Mesothelial cell of epicardium (in vitro differentiated cells): Measurements from ENCODE around the gene PARVA. TPM values are rescaled to one million over a fixed set of nuclear protein-coding genes. Genes with fewer than 3 reads are reported as not detected.

ENCODE experiments used
- DNase-seq, 2 experiments: peaks; one replicate each; pipeline ENCODE4 v3.0.0; 2021; ENCODE audit warnings: low spot score in 2 of 2; ENCODE audit not compliant: unreplicated experiment in 2 of 2
- H3K27ac Mint-ChIP-seq: 2 replicates; pipeline ENCODE4 v1.8.0; 2021; ENCODE audit warnings: mixed read lengths
- H3K27me3 Mint-ChIP-seq: 2 replicates; pipeline ENCODE4 v1.8.0; 2021; ENCODE audit warnings: low read depth, mixed read lengths
- H3K36me3 Mint-ChIP-seq: 2 replicates; pipeline ENCODE4 v1.8.0; 2021; ENCODE audit warnings: mixed read lengths
- H3K4me1 Mint-ChIP-seq: 2 replicates; pipeline ENCODE4 v1.8.0; 2021; ENCODE audit warnings: mixed read lengths
- H3K4me3 Mint-ChIP-seq: 2 replicates; pipeline ENCODE4 v1.8.0; 2021; ENCODE audit warnings: mild to moderate bottlenecking, moderate library complexity, mixed read lengths
- H3K9me3 Mint-ChIP-seq: 2 replicates; pipeline ENCODE4 v1.8.0; 2021; ENCODE audit warnings: mixed read lengths
- total RNA-seq: library from RNA; stranded (reverse); gene quantifications from 3 replicates; pipeline ENCODE4 v1.2.1, GENCODE V29; 2021
- TF ChIP-seq, protein P1 (sequence below): fragments of 200-600 bp; sonication (generic); IDR thresholded peaks from one replicate; pipeline ENCODE4 v1.5.0; 2021; ENCODE audit warnings: antibody characterized with exemption; ENCODE audit not compliant: unreplicated experiment

The PARVA gene
- total RNA-seq, 1 donor from 2014 or later, result 77.1 TPM

DNA sequence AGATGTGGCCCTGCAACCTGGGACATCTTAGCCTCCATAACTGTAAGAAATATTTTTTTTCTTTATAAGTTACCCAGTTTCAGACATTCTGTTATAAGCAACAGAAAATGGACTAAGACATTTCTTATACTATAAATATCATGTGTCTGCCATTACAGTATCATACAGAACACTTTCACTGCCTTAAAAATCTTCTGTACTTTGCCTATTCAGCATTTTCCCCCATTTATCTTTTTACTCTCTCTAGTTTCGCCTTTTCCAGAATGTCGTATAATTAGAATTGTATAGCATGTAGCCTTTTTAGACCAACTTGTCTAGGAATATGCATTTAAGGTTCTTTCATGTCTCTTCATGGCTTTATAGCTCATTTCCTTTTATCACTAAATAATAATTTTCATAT is 88.0 kb downstream of the PARVA start:
- Mint-ChIP-seq H3K4me1 (peaks cover 16% of the 10 kb centered on the region), H3K4me3 (no peak overlapping the region), H3K9me3 (peaks cover 30% of the 10 kb centered on the region), H3K36me3 (peaks cover 23% of the 10 kb centered on the region), H3K27ac (no peak overlapping the region), H3K27me3 (no peaks in the 10 kb centered on the region)
- TF ChIP-seq, protein P1, sequence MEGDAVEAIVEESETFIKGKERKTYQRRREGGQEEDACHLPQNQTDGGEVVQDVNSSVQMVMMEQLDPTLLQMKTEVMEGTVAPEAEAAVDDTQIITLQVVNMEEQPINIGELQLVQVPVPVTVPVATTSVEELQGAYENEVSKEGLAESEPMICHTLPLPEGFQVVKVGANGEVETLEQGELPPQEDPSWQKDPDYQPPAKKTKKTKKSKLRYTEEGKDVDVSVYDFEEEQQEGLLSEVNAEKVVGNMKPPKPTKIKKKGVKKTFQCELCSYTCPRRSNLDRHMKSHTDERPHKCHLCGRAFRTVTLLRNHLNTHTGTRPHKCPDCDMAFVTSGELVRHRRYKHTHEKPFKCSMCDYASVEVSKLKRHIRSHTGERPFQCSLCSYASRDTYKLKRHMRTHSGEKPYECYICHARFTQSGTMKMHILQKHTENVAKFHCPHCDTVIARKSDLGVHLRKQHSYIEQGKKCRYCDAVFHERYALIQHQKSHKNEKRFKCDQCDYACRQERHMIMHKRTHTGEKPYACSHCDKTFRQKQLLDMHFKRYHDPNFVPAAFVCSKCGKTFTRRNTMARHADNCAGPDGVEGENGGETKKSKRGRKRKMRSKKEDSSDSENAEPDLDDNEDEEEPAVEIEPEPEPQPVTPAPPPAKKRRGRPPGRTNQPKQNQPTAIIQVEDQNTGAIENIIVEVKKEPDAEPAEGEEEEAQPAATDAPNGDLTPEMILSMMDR, result no peak
- no peak for DNase-seq

- H3K27ac Mint-ChIP-seq, result no peak overlapping the region
- H3K9me3 Mint-ChIP-seq, result peaks cover 30% of the 10 kb centered on the region
- H3K27me3 Mint-ChIP-seq, result no peaks in the 10 kb centered on the region
- TF ChIP-seq, protein P1, result no peak
- no peak overlapping the region for H3K4me3 Mint-ChIP-seq
- peaks cover 21% of the 10 kb centered on the region for H3K4me1 Mint-ChIP-seq
- peaks cover 22% of the 10 kb centered on the region for H3K36me3 Mint-ChIP-seq
- no peak for DNase-seq
Measured at GRCh38 chr11:12467610-12468009, 90.2 kb downstream of the PARVA start.

DNA sequence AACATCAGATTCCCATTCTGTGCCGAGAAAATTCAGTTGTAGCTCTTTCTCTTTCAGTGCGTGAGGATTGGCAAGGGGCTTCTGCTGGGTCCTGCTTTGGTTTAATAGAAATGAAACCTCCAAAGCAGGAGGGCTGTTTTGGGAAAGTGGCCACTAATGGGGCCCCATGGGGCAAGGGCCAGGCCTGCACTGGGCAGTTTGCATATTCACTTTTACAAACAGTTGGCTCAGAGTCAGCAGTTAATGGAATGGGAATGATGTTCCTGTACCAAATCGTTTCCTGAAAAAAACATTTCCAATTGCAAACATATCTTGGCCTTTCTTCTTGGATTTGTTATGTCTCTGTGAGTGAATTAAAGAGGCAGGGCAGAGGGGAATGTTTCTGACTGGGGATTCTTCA is 92.1 kb downstream of the PARVA start:
- no peak overlapping the region for H3K4me3 Mint-ChIP-seq
- peaks cover 30% of the 10 kb centered on the region for H3K4me1 Mint-ChIP-seq
- H3K27ac Mint-ChIP-seq, result peak overlapping the region; percentile 57
- TF ChIP-seq, protein P1, result no peak
- H3K9me3 Mint-ChIP-seq, result peaks cover 18% of the 10 kb centered on the region
- H3K27me3 Mint-ChIP-seq, result no peaks in the 10 kb centered on the region
- DNase-seq, result no peak
- peaks cover 13% of the 10 kb centered on the region for H3K36me3 Mint-ChIP-seq

DNA sequence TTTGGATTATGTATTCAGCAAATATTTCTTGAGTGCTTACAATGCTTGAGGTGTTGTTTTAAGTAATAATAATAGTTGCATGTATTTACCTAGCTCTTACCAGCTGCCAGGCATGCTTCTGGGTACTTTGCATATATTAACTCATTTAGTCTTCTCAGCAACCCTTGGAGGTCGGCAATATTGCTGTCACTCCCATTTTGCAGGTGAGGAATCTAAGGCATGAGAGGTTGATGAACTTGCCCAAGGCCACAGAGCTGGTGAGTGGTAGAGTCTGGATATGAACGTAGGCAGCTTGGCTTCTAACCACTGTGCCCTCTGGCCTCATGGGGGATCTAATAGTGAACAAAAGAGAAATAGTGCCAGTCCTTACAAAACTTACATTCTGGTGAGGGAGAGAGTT is 92.9 kb downstream of the PARVA start:
- Mint-ChIP-seq H3K4me1 (peaks cover 30% of the 10 kb centered on the region), H3K27ac (no peak overlapping the region), H3K27me3 (no peaks in the 10 kb centered on the region), H3K36me3 (peaks cover 17% of the 10 kb centered on the region), H3K4me3 (no peak overlapping the region), H3K9me3 (peaks cover 16% of the 10 kb centered on the region)
- no peak for DNase-seq
- TF ChIP-seq, protein P1, result no peak

GRCh38 chr11:12472401-12473005 is 95.1 kb downstream of the PARVA start:
- TF ChIP-seq, protein P1, result no peak
- Mint-ChIP-seq H3K27me3 (no peaks in the 10 kb centered on the region), H3K36me3 (peaks cover 21% of the 10 kb centered on the region), H3K9me3 (peaks cover 4% of the 10 kb centered on the region), H3K4me1 (peaks cover 27% of the 10 kb centered on the region), H3K4me3 (peak overlapping the region; percentile 1), H3K27ac (peak overlapping the region; percentile 92)
- no peak for DNase-seq
